HEK293 (cell line): Measurements from ENCODE around the gene R3HDM2.

ENCODE experiments used
- CTCF ChIA-PET: fragments of 350-600 bp; formaldehyde crosslinking; extraction: SDS; loops from one replicate; lab custom pipeline; 2021; ENCODE audit warnings: antibody characterized with exemption; lab: Yijun Ruan, JAX
- POLR2A ChIA-PET: fragments of 300-600 bp; formaldehyde crosslinking; extraction: SDS; loops from one replicate; lab custom pipeline; 2020; ENCODE audit warnings: antibody characterized with exemption, inconsistent platforms; lab: Yijun Ruan, JAX
- H3K27ac ChIP-seq: fragments of 200-500 bp; sonication (Bioruptor generic); 2 replicates; pipeline ENCODE4 v1.5.1; 2014; ENCODE audit warnings: low read depth, low read length, control low read depth, inconsistent platforms; ENCODE audit errors: extremely low read depth
- H3K36me3 ChIP-seq, 2 experiments: fragments of 200-500 bp in 1 of 2; sonication (Bioruptor generic) in 1 of 2; 1 replicate in 1 of 2; 2 replicates in 1 of 2; pipeline ENCODE4 v1.5.1; 2014 to 2017; ENCODE audit warnings: inconsistent platforms in 2 of 2, low read length in 2 of 2; ENCODE audit not compliant: control insufficient read depth in 2 of 2, insufficient read depth in 1 of 2
- H3K4me1 ChIP-seq: fragments of 200-500 bp; sonication (Bioruptor generic); 2 replicates; pipeline ENCODE4 v1.5.1; 2014; ENCODE audit warnings: mild to moderate bottlenecking, low read length, inconsistent platforms; ENCODE audit not compliant: control insufficient read depth, insufficient read depth
- H3K4me3 ChIP-seq: 2 replicates; pipeline ENCODE4 v1.5.1; 2011; ENCODE audit warnings: low read depth, mild to moderate bottlenecking, control low read depth, low read length, moderate library complexity
- H3K9me3 ChIP-seq: fragments of 200-500 bp; sonication (Bioruptor generic); 2 replicates; pipeline ENCODE4 v1.5.1; 2014; ENCODE audit warnings: low read depth, low read length, inconsistent platforms; ENCODE audit not compliant: control insufficient read depth, insufficient read depth
- BCL11B ChIP-seq: fragments of 450-650 bp; formaldehyde crosslinking; IDR thresholded peaks from 2 replicates; pipeline ENCODE4 v1.5.1; 2016; ENCODE audit warnings: low read depth, missing biosample characterization, missing genetic modification characterization
- GLIS1 ChIP-seq: fragments of 450-650 bp; formaldehyde crosslinking; IDR thresholded peaks from 2 replicates; pipeline ENCODE4 v1.5.1; 2016; ENCODE audit warnings: missing biosample characterization, missing genetic modification characterization
- GLIS2 ChIP-seq: fragments of 450-650 bp; formaldehyde crosslinking; IDR thresholded peaks from 2 replicates; pipeline ENCODE4 v1.5.1; 2016; ENCODE audit warnings: missing biosample characterization, missing genetic modification characterization
- HIC1 ChIP-seq: fragments of 450-650 bp; formaldehyde crosslinking; IDR thresholded peaks from 2 replicates; pipeline ENCODE4 v1.5.1; 2016; ENCODE audit warnings: missing biosample characterization, missing genetic modification characterization
- KLF17 ChIP-seq: fragments of 450-650 bp; formaldehyde crosslinking; IDR thresholded peaks from 2 replicates; pipeline ENCODE4 v1.5.1; 2016; ENCODE audit warnings: missing biosample characterization, missing genetic modification characterization
- KLF8 ChIP-seq: fragments of 450-650 bp; formaldehyde crosslinking; IDR thresholded peaks from 2 replicates; pipeline ENCODE4 v1.5.1; 2016; ENCODE audit warnings: missing biosample characterization, missing genetic modification characterization
- MEIS1 ChIP-seq: sonication (generic); formaldehyde crosslinking; IDR thresholded peaks from 2 replicates; pipeline ENCODE4 v1.8.1; 2022; ENCODE audit warnings: missing genetic modification reagents, mild to moderate bottlenecking, borderline replicate concordance
- OSR2 ChIP-seq: fragments of 450-650 bp; formaldehyde crosslinking; IDR thresholded peaks from 2 replicates; pipeline ENCODE4 v1.5.1; 2016; ENCODE audit warnings: missing biosample characterization, missing genetic modification characterization
- PRDM6 ChIP-seq: fragments of 450-650 bp; formaldehyde crosslinking; IDR thresholded peaks from 2 replicates; pipeline ENCODE4 v1.5.1; 2017; ENCODE audit warnings: missing biosample characterization, missing genetic modification characterization
- SP2 ChIP-seq: fragments of 450-650 bp; formaldehyde crosslinking; IDR thresholded peaks from 2 replicates; pipeline ENCODE4 v1.5.1; 2016; ENCODE audit warnings: missing biosample characterization, missing genetic modification characterization
- ZBTB11 ChIP-seq: fragments of 450-650 bp; formaldehyde crosslinking; conservative IDR thresholded peaks from 2 replicates; pipeline ENCODE4 v1.5.1; 2016; ENCODE audit warnings: low read depth, missing biosample characterization, missing genetic modification characterization
- ZBTB17 ChIP-seq: fragments of 450-650 bp; formaldehyde crosslinking; IDR thresholded peaks from 2 replicates; pipeline ENCODE4 v1.5.1; 2016; ENCODE audit warnings: missing biosample characterization, missing genetic modification characterization
- ZBTB20 ChIP-seq: fragments of 450-650 bp; formaldehyde crosslinking; IDR thresholded peaks from 2 replicates; pipeline ENCODE4 v1.5.1; 2016; ENCODE audit warnings: missing biosample characterization, missing genetic modification characterization
- ZEB2 ChIP-seq: fragments of 450-650 bp; formaldehyde crosslinking; IDR thresholded peaks from 2 replicates; pipeline ENCODE4 v1.5.1; 2016; ENCODE audit warnings: missing biosample characterization, missing genetic modification characterization
- ZFHX2 ChIP-seq: fragments of 450-650 bp; formaldehyde crosslinking; conservative IDR thresholded peaks from 2 replicates; pipeline ENCODE4 v1.5.1; 2016; ENCODE audit warnings: missing biosample characterization, missing genetic modification characterization
- ZNF114 ChIP-seq: fragments of 450-650 bp; formaldehyde crosslinking; IDR thresholded peaks from 2 replicates; pipeline ENCODE4 v1.5.0; 2017; ENCODE audit warnings: missing biosample characterization, missing genetic modification characterization
- ZNF121 ChIP-seq: fragments of 450-650 bp; formaldehyde crosslinking; IDR thresholded peaks from 2 replicates; pipeline ENCODE4 v1.5.1; 2016; ENCODE audit warnings: missing biosample characterization, missing genetic modification characterization
- ZNF138 ChIP-seq: fragments of 450-650 bp; formaldehyde crosslinking; IDR thresholded peaks from 2 replicates; pipeline ENCODE4 v1.5.1; 2016; ENCODE audit warnings: missing biosample characterization, missing genetic modification characterization, borderline replicate concordance
- ZNF155 ChIP-seq: fragments of 450-650 bp; formaldehyde crosslinking; IDR thresholded peaks from 2 replicates; pipeline ENCODE4 v1.5.1; 2016; ENCODE audit warnings: missing biosample characterization, missing genetic modification characterization
- ZNF221 ChIP-seq: fragments of 450-650 bp; formaldehyde crosslinking; IDR thresholded peaks from 2 replicates; pipeline ENCODE4 v1.5.1; 2017; ENCODE audit warnings: missing biosample characterization, missing genetic modification characterization, borderline replicate concordance
- ZNF366 ChIP-seq: fragments of 450-650 bp; formaldehyde crosslinking; conservative IDR thresholded peaks from 2 replicates; pipeline ENCODE4 v1.5.1; 2016; ENCODE audit warnings: missing biosample characterization, missing genetic modification characterization
- ZNF398 ChIP-seq: fragments of 450-650 bp; formaldehyde crosslinking; IDR thresholded peaks from 2 replicates; pipeline ENCODE4 v1.5.1; 2017; ENCODE audit warnings: missing biosample characterization, missing genetic modification characterization
- ZNF571 ChIP-seq: fragments of 450-650 bp; formaldehyde crosslinking; IDR thresholded peaks from 2 replicates; pipeline ENCODE4 v1.5.0; 2017; ENCODE audit warnings: missing biosample characterization, missing genetic modification characterization
- ZNF580 ChIP-seq: fragments of 450-650 bp; formaldehyde crosslinking; IDR thresholded peaks from 2 replicates; pipeline ENCODE4 v1.5.1; 2016; ENCODE audit warnings: missing biosample characterization, missing genetic modification characterization
- ZNF600 ChIP-seq: fragments of 450-650 bp; formaldehyde crosslinking; IDR thresholded peaks from 2 replicates; pipeline ENCODE4 v1.5.1; 2016; ENCODE audit warnings: missing biosample characterization, missing genetic modification characterization

R3HDM2 gene

DNA sequence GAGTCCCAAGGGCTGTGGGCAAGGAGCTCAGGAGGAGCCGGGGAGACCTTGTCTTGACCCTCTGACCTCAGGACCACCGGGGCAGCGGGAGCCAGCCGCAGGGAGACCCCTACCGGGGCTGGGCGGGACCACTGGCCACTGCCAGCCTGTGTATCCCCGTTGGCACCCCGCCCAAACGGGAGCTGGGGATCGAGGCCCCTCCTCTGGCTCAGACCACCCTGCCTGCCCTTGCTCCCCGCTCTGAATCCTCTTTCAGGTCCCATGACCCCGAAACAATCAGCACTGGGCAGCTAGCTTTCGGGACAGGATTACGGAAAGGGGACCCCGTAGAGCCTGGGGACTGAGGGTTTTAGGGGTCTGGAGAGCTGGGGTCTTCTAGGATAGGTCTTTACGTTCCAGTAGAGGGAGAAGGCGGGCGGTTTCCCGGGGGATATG is 30.0 kb upstream of the R3HDM2 start:
- Histone ChIP-seq H3K4me1 (peaks cover 8% of the 10 kb centered on the region), H3K9me3 (no peaks in the 10 kb centered on the region), H3K36me3 (no peaks in the 10 kb centered on the region), H3K4me3 (peak overlapping the region; percentile 48), H3K27ac (no peak overlapping the region; the same call in 1 of the 2 replicates)
- ChIA-PET POLR2A (interaction anchor here (0.7 to 4.0 kb wide), 3 partner anchors 59 to 231 kb away, joined by 5 to 13 read pairs (median 11); partner anchors contain the start of genes DDIT3 and SHMT2), CTCF (interaction anchor here (1.2 to 4.2 kb wide), 4 partner anchors 8 to 218 kb away, joined by 5 to 38 read pairs (median 24); no protein-coding TSS in a partner anchor)
- TF ChIP-seq MEIS1 (CRISPR knock-in tag) (no peak), HIC1 (tag by site-specific recombination) (peak; percentile 21; the same call in 1 of the 2 replicates), GLIS2 (peak; percentile 18; the same call in 1 of the 2 replicates), ZNF571 (no peak), PRDM6 (no peak), ZBTB17 (tag by site-specific recombination) (peak; percentile 65), ZNF155 (no peak), ZBTB20 (tag by site-specific recombination) (peak; percentile 60), OSR2 (tag by site-specific recombination) (peak; percentile 46; the same call in 1 of the 2 replicates), ZNF221 (tag by site-specific recombination) (no peak), ZNF114 (tag by site-specific recombination) (no peak), ZNF398 (tag by site-specific recombination) (no peak)

DNA sequence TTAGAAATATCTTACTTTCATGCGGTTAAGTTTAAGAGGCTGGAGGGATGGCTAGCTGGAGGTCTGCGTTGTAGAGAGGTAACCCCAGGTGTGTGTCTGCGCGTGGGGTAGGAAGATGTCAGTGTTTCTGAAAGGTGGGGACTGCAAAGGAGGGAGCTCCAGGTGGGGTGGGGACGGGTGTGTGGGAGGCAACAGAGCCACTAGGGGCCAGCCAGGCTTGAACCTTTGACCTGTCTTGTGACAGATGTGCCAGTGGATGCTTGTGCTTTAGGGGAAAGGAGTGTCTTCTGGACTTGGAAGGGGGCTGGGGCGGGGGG is 29.6 kb upstream of the R3HDM2 start:
- no peaks in the 10 kb centered on the region for H3K9me3 ChIP-seq
- H3K27ac ChIP-seq, result no peak overlapping the region
- H3K36me3 ChIP-seq, result no peaks in the 10 kb centered on the region
- H3K4me3 ChIP-seq, result no peak overlapping the region
- CTCF ChIA-PET, result interaction anchor here (1.2 to 4.2 kb wide), 5 partner anchors 7 to 217 kb away, joined by 5 to 38 read pairs (median 24); no protein-coding TSS in a partner anchor
- POLR2A ChIA-PET, result interaction anchor here (0.6 to 4.0 kb wide), 4 partner anchors 46 to 231 kb away, joined by 3 to 13 read pairs (median 8); partner anchors contain the start of genes DDIT3 and SHMT2
- peaks cover 8% of the 10 kb centered on the region for H3K4me1 ChIP-seq
- TF ChIP-seq BCL11B (tag by site-specific recombination) (peak; percentile 56; the same call in 1 of the 2 replicates), ZNF580 (tag by site-specific recombination) (no peak), KLF17 (0 out of 2 replicates have a peak, but pooled peaks have one; percentile 8), KLF8 (tag by site-specific recombination) (peak; percentile 63), ZBTB11 (tag by site-specific recombination) (peak; percentile 73), ZEB2 (tag by site-specific recombination) (0 out of 2 replicates have a peak, but pooled peaks have one; percentile 34), ZNF600 (tag by site-specific recombination) (no peak), GLIS2 (peak; percentile 75; the same call in 1 of the 2 replicates), ZNF138 (no peak), ZNF366 (tag by site-specific recombination) (peak; percentile 91), ZFHX2 (tag by site-specific recombination) (peak; percentile 37), SP2 (tag by site-specific recombination) (peak; percentile 33), ZNF121 (tag by site-specific recombination) (no peak), GLIS1 (peak; percentile 96)
